HG02623 (cell line): ENCODE measurements around the gene MED12.
"Not testable (repeated sequence)": the region's sequence is repeated elsewhere in the genome, so short reads cannot be mapped to it uniquely, and the experiment has no call there.

ENCODE experiments used
- ATAC-seq: cut with Tn5 transposase; IDR thresholded peaks from one replicate; pipeline ENCODE4 v1.9.1; 2021; ENCODE audit warnings: moderate library complexity; ENCODE audit not compliant: unreplicated experiment

MED12 gene

DNA sequence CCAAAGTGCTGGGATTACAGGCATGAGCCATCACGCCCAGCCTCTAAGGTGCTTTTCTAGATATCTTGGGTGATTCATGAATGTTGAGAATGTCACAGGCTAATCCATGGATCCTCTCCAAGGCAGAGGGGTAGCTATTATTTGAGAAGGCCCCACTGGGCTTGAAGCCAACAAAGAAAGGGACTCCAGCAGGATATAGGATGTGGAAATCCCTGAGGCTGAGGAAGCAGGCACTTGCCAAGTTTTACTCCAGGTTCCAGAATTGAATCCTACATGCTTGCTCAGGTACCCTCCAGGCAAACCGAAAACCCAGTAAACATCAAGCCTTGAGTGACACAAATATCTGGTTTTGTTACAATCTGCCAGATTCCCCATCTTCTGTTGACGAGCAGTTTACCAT lies 42.1 kb downstream of the MED12 start:
- no peak for ATAC-seq

DNA sequence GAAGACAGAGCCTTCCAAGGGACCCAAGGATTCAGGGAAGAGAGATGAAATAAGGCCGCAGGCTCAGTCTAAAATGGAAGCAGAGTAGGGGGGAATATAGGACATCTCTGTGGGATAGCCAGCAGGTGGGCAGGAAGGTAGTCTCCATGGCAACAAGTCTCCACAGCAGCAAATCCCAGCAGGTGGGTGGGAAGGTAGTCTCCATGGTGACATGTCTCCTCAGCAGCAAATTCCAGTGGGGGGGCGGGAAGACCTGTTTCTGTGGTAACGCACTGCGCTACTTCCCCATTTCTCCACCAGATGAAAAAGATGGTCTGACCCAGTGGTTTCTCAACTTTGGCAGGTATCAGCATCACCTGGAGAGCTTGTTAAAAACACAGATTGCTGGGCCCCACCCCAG lies 44.6 kb downstream of the MED12 start:
- no peak for ATAC-seq

DNA sequence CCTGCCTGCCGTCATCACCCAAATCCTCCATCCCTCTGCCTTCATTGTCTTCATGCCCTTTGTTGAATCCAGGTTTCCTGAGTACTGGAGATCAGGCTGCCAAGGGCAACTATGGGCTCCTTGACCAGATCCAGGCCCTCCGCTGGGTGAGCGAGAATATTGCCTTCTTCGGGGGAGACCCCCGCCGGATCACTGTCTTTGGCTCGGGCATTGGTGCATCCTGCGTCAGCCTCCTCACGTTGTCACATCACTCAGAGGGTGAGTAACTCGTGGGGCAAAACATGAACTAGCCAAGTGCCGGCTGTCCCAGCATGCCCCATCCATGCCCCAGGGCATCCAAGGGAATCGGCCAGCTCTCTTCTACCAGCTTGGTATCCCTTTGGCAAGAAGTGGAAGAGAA lies 45.7 kb downstream of the MED12 start:
- no peak for ATAC-seq

DNA sequence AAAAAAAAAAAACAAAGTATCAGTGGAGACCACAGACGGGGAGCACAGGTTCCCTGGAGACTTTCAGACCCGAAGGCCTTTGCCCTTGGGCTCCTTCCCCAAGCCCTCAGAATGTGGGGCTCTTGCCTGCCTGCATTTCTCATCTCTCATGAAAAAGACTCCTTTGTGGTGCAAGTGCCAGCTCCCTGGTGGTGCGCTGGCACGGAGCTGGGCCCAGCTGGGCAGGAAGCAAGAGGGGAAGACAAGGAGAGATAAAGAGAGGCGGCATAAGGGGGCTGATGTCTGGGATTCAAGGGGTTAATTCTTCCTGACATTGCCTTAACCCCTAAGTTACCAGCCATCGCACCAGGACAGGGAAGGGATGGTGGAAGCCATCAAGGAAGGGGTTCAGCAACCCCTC lies 48.1 kb downstream of the MED12 start:
- ATAC-seq = no peak

DNA sequence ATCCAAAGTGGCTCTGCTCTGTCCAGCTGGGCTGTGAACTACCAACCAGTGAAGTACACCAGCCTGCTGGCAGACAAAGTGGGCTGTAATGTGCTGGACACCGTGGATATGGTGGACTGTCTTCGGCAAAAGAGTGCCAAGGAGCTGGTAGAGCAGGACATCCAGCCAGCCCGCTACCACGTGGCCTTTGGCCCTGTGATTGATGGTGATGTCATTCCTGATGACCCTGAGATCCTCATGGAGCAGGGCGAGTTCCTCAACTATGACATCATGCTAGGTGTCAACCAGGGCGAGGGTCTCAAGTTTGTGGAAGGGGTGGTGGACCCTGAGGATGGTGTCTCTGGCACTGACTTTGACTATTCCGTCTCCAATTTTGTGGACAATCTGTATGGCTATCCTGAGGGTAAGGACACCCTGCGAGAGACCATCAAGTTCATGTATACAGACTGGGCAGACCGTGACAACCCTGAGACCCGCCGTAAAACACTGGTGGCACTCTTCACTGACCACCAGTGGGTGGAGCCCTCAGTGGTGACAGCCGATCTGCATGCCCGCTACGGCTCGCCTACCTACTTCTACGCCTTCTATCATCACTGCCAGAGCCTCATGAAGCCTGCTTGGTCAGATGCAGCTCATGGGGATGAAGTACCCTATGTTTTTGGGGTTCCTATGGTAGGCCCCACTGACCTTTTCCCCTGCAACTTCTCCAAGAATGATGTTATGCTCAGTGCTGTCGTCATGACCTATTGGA lies 48.8 kb downstream of the MED12 start:
- ATAC-seq = no peak

DNA sequence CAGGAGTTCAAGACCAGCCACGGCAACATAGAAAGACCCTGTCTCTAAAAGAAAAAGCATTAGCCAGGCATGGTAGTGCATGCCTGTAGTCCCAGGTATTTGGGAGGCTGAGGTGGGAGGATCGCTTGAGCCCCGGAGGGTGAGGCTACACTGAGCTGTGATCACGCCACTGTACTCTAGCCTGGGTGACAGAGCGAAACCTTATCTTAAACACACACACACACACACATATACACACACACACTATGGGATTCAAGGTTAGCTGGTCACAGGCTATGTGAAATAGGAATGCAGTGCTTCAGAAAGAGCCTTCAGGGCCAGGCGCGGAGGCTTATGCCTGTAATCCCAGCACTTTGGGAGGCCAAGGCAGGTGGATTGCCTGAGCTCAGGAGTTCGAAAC lies 49.7 kb downstream of the MED12 start:
- no peak for ATAC-seq

DNA sequence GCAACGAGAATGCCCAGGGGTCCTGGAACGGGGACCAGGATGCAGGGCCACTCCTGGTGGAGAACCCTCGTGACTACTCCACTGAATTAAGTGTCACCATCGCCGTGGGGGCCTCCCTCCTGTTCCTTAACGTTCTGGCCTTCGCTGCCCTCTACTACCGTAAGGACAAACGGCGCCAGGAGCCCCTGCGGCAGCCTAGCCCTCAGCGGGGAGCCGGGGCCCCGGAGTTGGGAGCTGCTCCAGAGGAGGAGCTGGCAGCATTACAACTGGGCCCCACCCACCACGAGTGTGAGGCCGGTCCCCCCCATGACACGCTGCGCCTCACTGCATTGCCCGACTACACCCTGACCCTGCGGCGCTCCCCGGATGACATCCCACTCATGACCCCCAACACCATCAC lies 51.2 kb downstream of the MED12 start:
- ATAC-seq = no peak

DNA sequence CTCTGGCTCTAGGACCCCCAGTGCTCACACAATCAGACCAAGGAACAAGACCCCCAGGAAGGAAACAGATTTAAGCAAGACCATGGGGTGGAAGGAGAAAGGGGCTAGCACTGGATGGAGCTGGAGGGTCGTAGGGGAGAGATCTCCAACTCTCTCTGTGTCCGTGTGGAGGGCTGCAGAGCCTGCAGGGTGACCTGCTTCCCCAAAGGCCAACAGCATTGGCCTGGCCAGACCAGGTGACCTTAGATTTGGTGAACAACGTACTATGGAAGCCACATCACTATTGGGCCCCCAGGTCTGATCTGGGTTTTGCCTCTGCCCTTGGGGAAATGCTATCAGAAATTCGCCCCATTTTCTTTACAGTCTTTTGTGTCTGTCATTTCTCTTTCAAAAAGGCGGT lies 52.3 kb downstream of the MED12 start:
- no peak for ATAC-seq

DNA sequence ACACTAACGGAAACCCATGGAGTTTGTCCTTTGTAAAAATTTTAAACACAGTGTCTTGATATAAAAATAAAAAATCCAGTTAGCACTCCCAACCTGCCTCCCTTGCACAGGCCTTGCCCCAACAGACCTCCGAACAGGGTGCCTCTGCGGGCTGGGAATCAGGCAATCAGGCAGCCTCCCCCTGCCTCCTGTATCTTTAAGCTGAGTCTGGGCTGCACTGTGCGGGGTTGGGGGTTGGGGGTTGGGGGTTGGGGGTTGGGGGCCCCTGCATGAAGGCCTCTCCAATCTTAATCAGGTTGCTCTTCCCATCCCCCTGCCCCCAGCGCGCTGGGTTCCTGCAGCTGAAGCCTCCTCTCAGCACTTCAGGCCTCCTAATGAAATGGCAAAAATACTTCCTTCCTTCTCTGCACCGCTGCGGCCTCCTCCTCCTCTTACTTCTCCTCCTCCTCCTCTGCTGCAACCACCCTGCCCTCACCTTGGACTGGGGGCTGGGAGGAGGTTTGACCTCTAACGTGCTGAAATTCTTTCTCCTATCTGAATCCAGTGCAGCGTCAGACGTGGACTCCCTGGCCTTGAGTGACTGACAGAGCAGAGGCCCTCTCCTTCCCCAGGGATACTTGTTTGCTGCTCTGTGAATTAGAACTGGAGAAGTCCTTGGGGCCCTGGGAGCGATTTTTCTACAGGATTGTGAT lies 52.9 kb downstream of the MED12 start:
- no peak for ATAC-seq

DNA sequence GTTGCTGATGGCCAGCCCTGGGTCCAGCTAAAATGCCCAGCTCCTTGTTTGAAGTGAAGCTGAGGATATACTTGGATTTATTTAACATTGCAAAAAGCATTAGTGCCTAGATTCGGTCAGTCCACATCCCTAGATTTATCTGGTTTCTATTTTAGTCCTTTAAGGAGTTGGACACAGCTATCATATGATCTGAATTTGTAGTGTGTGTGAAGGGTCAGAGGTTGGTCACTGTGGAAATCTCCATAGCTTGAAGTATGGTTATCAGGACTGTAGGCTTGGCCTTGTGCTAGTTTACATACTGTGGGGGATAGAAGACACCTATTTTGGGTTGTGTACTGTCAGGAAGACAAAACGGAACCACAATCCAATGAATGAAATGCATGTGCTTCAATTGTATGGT lies 55.0 kb downstream of the MED12 start:
- ATAC-seq = no peak

DNA sequence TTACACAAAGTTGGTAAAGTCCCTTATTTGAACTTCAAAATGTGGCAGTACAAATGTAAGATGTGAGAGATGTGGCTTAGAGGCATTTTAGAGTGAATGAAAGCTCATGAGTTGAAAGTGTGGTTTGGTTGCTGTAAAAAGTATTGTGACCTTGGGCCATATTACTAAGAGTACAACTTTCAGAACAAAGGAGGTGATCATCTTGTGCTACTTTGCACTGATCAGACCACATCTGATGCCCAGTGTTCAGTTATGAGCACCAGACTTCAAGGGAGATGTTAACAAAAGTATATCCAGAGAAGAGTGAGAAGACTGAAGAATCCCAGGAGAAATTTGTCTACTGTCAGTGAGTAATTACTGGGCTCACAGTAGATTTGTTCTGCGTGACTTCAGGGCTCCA lies 56.4 kb downstream of the MED12 start:
- no peak for ATAC-seq

DNA sequence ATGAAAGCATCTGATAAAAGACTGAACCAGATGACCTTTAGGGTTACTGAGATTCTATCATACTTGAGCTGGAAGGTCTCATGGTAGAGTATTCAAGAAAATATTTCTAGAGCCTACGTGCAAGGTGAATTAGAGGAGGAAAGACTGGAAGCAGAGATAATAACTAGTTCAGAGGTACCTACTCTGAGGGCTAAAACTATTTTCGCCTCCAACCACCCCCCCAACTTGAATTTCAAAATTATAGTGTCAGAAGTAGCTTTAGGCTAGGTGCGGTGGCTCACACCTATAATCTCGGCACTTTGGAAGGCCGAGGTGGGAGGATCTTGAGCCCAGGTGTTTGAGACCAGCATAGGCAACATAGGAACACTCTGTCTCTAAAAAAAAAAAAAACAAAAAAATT lies 57.1 kb downstream of the MED12 start:
- ATAC-seq = no peak

DNA sequence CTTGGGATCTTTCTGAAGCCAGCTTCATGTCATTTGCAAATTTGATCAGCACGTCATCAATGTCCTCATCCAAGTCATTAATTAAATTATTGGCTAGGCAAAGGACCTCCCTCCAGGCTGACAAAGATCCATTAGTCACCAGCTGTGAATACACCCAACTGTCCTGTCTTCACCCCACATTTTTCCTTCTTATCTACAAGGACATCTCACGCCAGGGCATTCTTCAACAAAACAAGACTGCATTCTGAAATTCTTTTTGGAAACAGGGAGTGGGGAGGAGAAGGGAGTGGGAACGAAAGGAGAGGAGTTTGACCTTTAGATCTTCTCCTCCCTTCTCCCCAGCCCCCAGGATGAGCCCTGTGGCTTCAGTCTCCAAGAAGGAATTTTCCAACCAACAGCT lies 58.9 kb downstream of the MED12 start:
- no peak for ATAC-seq

DNA sequence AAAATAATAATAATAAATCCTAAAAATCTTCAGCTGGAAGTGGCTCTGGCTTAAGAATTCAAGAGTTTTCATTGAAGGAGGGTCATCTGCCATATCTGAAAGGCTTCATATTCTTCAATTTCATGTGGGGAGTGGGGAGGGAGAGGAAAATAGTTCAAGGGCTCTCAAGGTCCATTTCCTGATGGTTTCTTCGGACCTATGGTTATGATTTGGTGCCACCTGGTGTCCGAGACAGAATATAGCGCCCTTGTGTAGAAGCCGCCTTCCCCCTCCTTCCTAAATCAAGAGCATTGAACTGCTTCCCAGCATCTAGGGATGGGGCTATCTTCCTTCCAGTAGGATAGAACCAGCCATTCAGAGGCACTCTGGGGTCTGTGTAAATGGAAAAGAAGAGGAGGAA lies 60.5 kb downstream of the MED12 start:
- ATAC-seq = no peak

DNA sequence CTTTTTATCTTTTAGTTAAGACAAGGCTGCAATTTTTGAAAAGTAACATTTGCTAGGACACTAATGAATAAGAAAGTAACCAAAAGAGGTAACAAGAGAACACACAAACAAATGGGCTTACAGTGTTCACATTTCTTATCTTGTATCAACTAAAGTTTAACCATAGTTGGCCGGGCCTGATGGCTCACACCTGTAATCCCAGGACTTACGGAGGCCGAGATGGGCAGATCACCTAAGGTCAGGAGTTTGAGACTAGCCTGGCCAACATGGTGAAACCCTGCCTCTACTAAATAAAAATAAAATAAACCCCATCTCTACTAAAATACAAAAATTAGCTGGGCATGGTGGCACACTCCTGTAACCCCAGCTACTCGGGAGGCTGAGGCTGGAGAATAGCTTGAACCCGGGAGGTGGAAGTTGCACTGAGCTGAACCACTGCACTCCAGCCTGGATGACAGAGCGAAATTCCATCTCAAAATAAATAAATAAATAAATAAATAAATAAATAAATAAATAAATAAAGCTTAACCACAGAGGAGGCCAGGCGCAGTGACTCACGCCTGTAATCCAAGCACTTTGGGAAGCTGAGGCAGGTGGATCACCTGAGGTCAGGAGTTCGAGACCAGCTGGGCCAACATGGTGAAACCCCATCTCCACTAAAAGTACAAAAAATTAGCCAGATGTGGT lies 62.3 kb downstream of the MED12 start:
- not testable (repeated sequence) for ATAC-seq

DNA sequence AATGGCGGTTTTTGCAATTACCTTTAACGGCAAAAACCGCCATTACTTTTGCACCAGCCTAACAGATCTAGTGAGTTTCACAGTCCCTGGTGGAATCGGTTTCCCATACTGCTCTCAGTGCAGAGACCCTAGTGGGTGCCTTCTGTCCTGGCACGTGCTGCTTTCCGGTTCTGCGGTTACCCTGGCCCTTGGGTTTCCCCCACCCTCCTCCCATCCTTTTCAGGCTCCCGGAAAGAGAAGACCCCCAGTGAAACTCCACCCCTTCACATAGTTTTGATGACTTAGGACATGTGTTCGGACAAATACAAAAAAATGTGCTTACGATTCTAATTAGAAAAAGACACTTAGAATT lies 63.1 kb downstream of the MED12 start:
- peak; percentile 44 for ATAC-seq

DNA sequence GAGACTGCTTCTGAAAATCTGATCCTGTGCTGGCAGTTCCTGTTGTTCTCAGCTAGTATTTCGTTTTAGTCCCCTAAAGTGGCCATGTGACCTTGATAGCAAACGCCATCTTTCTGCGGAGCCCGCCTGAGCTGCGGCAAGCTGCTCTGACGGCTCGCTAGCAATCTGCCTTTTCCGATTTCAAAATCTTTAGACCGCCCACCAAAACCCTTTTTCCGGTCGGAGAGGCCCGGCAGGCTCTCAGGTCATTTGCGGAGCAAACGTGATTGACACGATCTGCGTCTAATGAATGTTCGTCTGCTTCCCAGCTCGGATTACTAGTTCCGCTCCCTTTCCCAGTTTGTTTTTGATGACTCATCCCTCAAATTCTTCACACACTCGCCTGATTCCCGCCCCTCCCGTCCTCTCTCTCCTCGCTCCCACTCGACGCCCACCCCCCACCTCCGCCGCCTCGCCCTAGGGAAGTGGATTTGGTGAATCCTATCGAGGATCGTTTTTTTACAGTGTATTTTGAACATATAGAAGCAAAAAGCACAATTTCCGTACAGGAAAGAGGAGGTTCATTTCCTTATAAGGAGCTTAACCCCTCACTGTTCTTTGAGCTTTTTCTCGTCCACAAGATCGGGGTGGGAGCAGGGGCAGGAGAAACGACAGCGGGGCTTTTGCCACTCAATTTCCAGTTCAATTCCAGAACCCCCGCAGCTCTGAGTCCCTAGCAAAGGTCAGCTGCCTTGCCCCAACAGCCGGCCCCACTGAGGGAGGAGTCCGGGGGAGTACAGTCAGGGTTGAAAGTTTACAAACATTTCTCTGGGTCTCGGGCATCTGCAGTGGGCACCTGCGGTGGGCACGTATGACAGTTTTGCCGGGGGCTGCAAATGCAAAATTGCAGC lies 63.8 kb downstream of the MED12 start:
- peak; percentile 86 for ATAC-seq

DNA sequence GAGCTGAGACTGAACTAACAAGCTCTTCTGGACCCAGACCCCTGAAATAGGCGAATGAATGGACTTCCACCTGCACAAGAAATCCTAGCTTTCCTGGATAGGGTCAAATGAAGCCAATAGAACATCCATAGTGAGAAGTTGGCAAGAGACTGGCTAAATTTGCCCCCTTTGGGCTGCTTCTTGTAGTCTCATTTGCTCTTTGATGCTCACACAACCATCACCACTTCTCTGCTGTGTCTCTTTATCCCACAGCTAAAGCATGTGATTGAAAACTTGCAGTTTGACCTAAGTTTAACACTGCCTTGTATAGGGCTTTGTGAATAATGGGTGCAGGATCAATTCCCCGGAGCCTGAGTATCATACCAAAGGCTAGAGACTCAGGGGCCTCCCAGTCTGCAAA lies 64.5 kb downstream of the MED12 start:
- no peak for ATAC-seq

DNA sequence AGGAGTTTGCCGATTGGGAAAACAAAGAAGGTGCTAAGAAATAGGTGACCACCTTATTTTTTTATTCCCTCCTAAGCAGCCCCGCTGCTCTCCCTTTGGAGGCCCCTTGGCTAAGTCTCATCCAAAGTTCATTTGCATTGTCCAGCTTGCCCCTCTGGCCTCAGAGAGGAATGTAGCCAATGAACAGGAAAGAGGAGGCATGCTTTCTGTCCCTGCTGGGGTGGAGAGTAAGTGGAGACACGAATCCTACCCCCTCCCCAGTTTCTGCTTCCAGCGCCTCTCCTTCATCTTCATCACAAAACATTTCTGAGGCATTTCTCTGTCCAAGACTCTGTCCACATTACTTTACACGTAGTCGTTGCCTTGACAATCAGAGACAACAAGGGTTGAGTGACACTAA lies 64.9 kb downstream of the MED12 start:
- no peak for ATAC-seq

DNA sequence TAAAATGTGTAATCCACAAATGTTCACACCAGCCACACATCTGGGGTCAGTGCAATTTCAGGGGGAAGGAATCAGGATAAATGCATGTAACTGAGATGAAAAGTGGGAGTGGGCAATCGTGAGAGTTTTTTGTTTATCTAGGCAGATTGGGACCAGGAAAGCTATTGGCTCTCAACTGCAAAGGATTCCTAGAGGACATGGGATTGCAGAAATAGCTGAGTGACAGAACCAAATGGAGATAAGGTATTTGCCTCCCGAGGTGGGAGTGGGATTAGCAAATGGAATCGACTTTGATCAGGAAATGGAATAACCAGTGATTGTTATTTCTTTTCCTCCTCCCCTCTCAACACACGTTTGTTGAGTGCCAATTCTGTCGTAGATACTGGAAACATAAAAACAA lies 65.7 kb downstream of the MED12 start:
- no peak for ATAC-seq

DNA sequence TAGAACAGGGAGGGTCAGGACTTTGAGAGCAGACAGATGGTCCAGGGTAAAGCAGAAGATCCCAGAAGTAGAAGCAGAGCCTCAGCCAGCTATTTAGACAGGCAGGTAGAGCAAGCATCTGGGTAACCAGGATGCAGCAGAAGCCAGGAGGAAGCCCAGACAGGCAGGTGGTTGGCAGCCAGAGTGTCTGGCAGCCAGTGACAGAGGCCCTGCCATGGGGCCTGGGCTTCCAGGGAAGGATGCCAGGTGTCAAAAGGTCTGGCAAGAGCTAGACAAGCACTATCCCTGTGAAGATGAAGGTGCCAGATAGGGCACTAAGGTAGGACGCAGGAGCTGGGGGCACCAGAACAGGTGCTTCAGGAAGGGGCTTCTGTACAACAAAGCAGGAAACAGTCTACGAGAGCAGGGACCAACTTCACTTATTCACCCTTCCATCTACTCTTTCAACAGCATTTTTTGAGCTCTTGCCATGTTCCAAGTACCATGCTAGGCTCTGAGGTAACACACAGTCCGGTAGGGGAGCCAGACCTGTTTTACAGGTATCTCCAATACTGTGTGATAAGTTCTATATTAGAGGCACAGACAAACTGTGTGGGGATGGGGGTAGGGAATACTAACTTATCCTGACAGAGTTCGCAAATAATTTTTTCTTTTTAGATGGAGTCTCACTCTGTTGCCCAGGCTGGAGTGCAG lies 66.6 kb downstream of the MED12 start:
- no peak for ATAC-seq
